GM12874 (cell line): ENCODE measurements around the gene CIITA.

ENCODE experiments used
- TF ChIP-seq, protein P1 (sequence below): IDR thresholded peaks from 2 replicates; pipeline ENCODE4 v1.5.1; 2011; ENCODE audit warnings: low read depth, mild to moderate bottlenecking, control low read depth, low read length, moderate library complexity; ENCODE audit not compliant: insufficient read depth

CIITA gene

DNA sequence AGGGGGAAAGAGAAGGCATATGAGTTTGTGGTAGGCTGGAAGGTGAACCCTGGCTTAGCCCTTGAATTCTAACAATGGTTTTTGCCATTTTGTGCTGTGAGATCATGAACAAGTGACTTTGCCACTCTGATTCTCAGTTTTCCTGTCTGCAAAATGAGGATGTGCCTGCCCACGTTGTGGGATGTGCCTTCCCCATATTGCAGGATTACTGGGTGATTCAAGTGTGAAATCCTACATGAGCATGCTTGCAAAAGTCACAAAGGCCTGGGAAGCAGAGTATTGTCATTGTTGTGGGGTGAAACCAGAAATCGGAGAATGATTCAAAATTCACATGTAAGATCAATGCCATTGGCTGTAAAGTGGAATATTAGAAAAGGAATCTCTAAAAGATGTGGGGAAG lies 29.8 kb upstream of the CIITA start:
- TF ChIP-seq, protein P1, sequence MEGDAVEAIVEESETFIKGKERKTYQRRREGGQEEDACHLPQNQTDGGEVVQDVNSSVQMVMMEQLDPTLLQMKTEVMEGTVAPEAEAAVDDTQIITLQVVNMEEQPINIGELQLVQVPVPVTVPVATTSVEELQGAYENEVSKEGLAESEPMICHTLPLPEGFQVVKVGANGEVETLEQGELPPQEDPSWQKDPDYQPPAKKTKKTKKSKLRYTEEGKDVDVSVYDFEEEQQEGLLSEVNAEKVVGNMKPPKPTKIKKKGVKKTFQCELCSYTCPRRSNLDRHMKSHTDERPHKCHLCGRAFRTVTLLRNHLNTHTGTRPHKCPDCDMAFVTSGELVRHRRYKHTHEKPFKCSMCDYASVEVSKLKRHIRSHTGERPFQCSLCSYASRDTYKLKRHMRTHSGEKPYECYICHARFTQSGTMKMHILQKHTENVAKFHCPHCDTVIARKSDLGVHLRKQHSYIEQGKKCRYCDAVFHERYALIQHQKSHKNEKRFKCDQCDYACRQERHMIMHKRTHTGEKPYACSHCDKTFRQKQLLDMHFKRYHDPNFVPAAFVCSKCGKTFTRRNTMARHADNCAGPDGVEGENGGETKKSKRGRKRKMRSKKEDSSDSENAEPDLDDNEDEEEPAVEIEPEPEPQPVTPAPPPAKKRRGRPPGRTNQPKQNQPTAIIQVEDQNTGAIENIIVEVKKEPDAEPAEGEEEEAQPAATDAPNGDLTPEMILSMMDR, result no peak

- TF ChIP-seq, protein P1, result no peak
These were observed 27.1 kb upstream of the CIITA start for GRCh38 chr16:10849736-10850477.

DNA sequence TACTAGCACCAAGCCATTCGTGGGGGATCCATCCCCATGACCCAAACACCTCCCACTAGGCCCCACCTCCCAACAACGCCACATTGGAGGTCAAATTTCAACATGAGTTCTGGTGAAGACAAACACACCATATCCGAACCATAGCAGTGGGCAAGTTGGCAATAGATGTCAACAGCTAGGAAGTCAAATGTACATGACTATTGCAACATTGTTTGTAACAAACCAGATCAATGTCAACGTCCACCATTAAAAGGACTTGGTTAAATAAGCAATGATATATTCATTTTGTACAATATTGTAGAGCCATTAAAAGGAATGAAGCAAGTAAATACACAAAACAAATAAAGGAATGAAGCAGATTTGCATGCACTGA lies 26.5 kb upstream of the CIITA start:
- TF ChIP-seq, protein P1, result no peak

GRCh38 chr16:10851512-10851911 lies 25.5 kb upstream of the CIITA start:
- TF ChIP-seq, protein P1, result no peak

DNA sequence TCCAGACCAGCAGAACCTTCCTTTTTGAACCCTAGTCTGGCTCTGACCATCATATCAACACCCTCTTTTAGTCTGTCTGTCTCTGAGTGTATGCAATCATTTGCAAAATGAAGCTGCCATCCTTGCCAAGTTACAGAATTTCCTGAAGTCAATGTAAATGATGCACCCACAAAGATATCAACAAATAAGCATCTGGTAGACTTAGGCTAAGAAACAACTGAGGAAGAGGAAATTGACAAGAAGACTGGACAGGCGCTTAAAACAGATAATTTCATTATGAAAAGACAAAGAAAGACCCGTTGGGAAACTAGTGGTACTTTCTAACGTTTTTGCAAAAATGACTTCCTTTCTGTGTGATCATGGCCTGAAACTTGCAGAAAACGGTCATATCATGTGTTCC lies 24.7 kb upstream of the CIITA start:
- TF ChIP-seq, protein P1, result no peak

DNA sequence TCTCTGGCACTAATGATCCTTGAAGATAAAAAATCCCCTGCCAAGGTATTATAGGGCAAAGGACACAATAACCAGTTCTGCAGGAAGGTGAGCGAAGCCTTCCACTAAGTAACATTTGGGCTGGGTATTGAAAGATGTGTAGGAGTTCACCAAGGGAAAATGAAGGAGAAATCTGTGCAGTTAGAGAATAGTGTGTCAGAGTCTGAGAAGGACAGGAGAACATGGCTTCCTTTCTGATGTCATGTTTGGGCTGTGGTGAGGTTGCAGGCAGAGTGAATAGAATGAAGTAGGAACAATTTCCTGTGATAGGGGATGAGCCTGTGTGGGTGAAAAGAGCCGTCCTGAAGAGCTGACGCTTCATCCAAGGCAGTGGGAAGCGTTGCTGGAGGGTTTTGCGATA lies 24.1 kb upstream of the CIITA start:
- TF ChIP-seq, protein P1, result no peak

- TF ChIP-seq, protein P1, result no peak
These were observed 21.0 kb upstream of the CIITA start for GRCh38 chr16:10856042-10856441.
